Islet of Langerhans (tissue), 1 donor: ENCODE results near the gene CDK15.
"Not testable (repeated sequence)": the region's sequence is repeated elsewhere in the genome, so short reads cannot be mapped to it uniquely, and the experiment has no call there.

ENCODE experiments used
- FAIRE-seq: peaks from one replicate; lab custom pipeline; 2011; peaks lifted over from hg19 to GRCh38; lab: Jason Lieb, UNC

CDK15 gene

GRCh38 chr2:201806442-201807170 lies at the start of gene CDK15:
TSS of gene CDK15 (plus strand) at chr2:201806537. CDS start at chr2:201806665, 128 bp downstream.
- no peak for FAIRE-seq

GRCh38 chr2:201758234-201758633 lies 48.1 kb upstream of the CDK15 start:
- no peak for FAIRE-seq

DNA sequence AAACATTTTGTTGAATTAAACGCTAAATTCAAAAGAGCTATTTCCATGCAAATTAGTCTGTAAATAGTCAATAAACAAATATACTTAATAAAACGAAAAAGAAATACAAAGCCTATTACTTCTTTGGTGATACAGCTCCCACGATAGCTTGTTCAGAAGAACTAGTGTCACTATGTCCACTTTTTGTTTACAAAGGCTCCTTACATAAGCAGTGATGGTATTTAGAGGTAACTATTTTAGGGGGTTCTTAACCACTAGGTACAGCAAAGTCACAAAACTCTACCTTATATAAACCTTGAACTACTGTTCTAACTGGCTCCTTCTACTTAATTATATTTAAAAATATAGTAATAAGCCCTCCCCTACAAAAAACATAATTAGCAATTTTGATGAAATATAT lies 47.5 kb upstream of the CDK15 start:
- FAIRE-seq: no peak

- no peak for FAIRE-seq
Measured at GRCh38 chr2:201759567-201759966, 46.8 kb upstream of the CDK15 start.

DNA sequence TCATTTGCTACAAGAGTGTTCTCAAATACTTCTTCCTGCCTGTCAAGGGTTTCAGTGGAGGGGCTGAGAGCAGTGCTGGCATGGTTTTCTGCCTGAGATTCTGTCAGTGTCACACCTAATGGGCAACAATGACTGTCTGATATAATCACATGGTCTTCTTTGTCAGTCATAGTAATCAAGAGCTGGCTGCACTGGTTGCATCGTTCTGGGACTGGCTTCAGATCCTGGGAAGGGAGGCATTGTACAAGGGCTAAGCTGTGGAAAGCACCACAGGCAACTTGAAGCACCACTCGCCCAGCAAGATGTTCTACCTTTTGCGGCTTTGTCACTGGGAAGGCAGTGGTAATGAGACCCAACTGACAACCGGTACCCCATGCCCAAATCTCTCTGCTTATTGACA lies 45.2 kb upstream of the CDK15 start:
- FAIRE-seq: no peak

GRCh38 chr2:201764469-201764868 lies 41.9 kb upstream of the CDK15 start:
- FAIRE-seq: not testable (repeated sequence)

- FAIRE-seq: no peak
Measured at GRCh38 chr2:201765799-201766198, 40.5 kb upstream of the CDK15 start.

GRCh38 chr2:201768918-201769317 lies 37.4 kb upstream of the CDK15 start:
- no peak for FAIRE-seq

DNA sequence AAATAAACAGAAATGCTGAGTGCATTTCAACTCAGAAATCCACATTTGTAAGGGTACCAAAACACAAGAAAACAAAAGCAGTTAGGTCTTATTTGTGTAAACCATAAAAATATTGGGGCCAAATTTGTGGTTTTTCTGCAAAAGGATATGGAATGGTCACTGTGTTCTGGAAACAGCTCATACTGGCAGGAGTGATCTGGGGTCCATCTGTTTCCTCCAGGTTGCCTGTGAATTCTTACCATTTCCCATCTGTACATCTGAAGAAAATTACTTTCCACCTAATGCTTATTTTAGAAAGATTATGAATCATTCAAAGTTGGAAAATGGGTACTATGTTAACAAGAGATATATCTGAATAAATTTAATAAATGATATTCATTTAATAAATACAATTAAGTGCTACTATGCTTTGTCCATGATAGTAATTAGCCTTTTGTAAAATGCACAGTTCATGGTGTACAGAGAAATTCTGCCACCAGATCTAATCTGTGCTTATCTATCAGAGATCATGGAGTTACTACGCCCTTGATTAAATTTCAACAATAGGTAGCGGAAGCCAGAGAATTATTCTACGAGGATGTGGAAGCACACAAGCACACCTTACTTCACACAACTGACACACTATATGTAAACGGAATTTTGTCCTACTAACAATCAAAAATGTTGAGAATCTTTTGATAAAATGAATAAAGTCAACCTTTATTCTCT lies 36.5 kb upstream of the CDK15 start:
- FAIRE-seq: no peak

- FAIRE-seq: no peak
Measured at GRCh38 chr2:201773990-201774389, 32.3 kb upstream of the CDK15 start.

- no peak for FAIRE-seq
Measured at GRCh38 chr2:201774546-201774945, 31.8 kb upstream of the CDK15 start.

GRCh38 chr2:201775326-201775725 lies 31.0 kb upstream of the CDK15 start:
- FAIRE-seq: no peak

DNA sequence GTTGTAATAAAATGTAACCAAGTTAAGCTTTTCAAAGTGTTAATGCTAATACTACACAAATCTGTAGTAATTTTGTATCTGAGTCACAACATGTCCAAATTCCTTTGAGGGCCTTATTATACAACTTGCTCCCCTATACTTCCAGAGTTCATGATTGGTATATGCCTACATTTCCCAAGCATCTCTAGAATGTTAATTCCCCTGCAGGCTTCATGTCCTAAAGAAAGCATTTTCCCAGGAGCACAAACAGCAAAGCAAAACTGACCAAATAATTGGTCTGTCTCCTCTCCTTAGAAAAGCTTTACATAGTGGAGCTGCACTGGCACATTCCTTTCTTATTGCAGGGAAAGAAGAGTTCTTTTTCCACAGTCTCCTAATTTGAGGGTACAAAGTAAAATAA lies 29.3 kb upstream of the CDK15 start:
- no peak for FAIRE-seq

DNA sequence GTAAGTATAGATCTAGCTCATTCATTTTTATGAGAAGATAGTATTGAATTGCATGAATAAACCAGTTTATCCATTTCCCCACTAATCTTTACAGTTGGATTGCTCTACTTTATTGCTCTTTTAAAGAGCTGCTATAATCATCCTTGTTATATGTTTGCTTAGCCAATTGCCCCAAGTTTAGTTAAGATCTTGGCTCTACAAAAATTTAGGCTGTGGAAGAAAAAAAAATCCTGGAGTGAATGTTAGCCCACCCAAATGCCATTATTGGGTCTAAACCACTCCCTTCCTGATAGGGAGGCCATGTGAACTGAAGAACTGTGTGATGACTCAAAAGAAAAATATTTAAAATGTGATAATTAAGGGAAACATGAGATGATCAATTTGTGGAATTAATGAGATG lies 28.5 kb upstream of the CDK15 start:
- peak; percentile 89 for FAIRE-seq

GRCh38 chr2:201779901-201780673 lies 26.2 kb upstream of the CDK15 start:
- FAIRE-seq: no peak

DNA sequence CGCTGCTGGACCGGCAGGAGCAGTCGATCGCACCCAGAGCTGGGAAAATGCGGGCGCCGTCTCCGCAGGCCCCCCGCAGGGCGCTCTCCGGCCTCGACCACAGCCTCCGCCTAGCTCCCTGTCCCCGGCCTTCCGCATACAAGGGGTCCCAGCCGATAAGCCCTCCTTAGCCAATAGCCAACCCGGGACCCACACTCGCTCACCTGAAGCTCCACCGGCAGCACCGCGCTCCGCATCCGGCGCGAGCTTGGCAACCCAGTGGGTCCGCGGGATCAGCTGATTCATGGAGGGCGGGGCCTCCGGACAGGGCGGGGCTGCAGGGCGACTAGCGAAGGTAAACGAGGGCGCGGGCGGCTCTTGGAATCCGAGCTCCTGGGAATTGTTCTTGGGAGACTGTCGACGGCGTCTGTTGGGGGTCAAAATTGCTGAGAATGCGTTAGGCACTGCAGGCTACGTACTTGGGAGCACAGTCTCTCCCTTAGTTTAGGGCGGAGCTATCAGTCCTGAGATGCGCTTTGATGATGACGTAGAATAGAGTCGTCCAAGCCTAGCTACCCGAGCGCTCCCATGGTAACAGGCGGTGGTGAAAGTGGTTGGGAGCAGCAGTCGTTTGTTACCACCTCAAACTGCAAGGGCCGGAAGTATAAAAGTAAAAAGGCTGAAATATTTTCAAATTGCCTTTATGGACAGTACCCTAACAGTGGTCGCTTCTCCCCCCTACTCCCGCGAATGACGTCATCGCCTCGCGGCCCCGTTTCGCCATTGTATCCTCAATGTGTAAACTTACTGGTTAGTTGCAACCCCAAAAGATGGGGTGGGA lies 25.5 kb upstream of the CDK15 start, which contains the start of gene ALS2:
Gene ALS2, minus strand, starts transcription at position 260 of the 820 bp plus-strand sequence. CDS start 12,048 bp downstream, outside the sequence.
- peak; percentile 97 for FAIRE-seq

GRCh38 chr2:201781557-201782051 lies 24.7 kb upstream of the CDK15 start:
- FAIRE-seq: no peak

DNA sequence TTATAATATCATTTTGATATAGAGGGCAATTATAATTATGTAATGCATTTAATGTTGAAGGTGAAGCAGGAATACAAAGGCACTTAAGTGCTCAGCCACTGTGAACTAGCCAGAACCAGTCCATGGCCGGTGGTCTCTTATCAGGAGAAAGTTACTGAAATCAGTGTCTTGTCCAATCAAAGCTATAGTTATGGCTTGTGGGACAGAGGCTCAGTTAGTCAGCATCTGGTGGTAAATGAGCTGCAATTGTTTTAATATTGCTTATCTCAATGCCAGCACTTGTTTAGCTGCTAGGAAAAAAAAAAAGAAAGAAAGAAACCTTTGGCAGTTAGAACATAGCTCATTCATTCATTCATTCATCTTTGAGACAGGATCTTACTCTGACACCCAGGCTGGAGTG lies 21.8 kb upstream of the CDK15 start:
- no peak for FAIRE-seq

DNA sequence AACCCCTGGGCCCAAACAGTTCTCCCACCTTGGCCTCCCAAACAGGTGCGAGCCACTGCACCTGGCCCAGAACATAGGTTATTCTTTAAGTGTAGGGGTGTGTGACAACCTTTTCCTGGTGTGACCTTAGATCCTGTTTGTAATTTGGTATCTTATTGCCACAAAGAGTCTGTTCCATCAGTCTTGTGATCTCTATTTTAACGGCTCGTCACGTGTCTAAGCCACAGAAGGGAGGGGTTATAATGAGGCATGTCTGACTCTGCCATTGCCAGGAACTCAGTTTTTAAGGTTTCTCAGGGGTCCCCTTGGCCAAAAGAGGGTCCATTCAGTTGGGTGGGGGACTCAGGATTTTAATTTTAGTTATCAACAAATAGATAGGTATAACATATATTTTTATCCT lies 21.2 kb upstream of the CDK15 start:
- no peak for FAIRE-seq

- no peak for FAIRE-seq
Measured at GRCh38 chr2:201786471-201786870, 19.9 kb upstream of the CDK15 start.

GRCh38 chr2:201788371-201788770 lies 18.0 kb upstream of the CDK15 start:
- FAIRE-seq: no peak

GRCh38 chr2:201789395-201789794 lies 16.9 kb upstream of the CDK15 start:
- no peak for FAIRE-seq
